Spleen (tissue), 7 donors: Measurements from ENCODE around the gene ZNF117.
"Not testable (repeated sequence)": the region's sequence is repeated elsewhere in the genome, so short reads cannot be mapped to it uniquely, and the experiment has no call there.

ENCODE experiments used
- POLR2A ChIP-seq, 3 donors: fragments of 450-650 bp; IDR thresholded peaks; one replicate each; pipeline ENCODE4 v1.5.1; 2017; ENCODE audit warnings: antibody characterized with exemption in 3 of 3, mild to moderate bottlenecking in 1 of 3
- TF ChIP-seq, protein P1 (sequence below), 11 experiments: fragments of 200-600 bp in 7 of 11; fragments of 450-650 bp in 4 of 11; sonication (generic) in 4 of 11; IDR thresholded peaks in 8 of 11; conservative IDR thresholded peaks in 3 of 11; 1 replicate in 7 of 11; 2 replicates in 4 of 11; pipeline versions ENCODE4 v1.4.0 to v1.8.0; 2016 to 2021; ENCODE audit warnings: antibody characterized with exemption in 11 of 11, inconsistent platforms in 4 of 11, mild to moderate bottlenecking in 1 of 11
- donor health status: DM: no; HTN: no; CAD: no; lungs with moderate emphysema.
- donor health status: DM: no; HTN: no; CAD: no.
- donor health status: DM: no; HTN: no; CAD: no.

- TF ChIP-seq, protein P1, sequence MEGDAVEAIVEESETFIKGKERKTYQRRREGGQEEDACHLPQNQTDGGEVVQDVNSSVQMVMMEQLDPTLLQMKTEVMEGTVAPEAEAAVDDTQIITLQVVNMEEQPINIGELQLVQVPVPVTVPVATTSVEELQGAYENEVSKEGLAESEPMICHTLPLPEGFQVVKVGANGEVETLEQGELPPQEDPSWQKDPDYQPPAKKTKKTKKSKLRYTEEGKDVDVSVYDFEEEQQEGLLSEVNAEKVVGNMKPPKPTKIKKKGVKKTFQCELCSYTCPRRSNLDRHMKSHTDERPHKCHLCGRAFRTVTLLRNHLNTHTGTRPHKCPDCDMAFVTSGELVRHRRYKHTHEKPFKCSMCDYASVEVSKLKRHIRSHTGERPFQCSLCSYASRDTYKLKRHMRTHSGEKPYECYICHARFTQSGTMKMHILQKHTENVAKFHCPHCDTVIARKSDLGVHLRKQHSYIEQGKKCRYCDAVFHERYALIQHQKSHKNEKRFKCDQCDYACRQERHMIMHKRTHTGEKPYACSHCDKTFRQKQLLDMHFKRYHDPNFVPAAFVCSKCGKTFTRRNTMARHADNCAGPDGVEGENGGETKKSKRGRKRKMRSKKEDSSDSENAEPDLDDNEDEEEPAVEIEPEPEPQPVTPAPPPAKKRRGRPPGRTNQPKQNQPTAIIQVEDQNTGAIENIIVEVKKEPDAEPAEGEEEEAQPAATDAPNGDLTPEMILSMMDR (IDR thresholded peaks at IDR 0.05 in 8 of 11, conservative IDR thresholded peaks at IDR 0.05 in 3 of 11): not testable (repeated sequence)
- not testable (repeated sequence) for TF ChIP-seq POLR2A (IDR thresholded peaks at IDR 0.05)
These were observed 45.7 kb upstream of the ZNF117 start for GRCh38 chr7:65036526-65036925.
